HG03439 (cell line): ENCODE results near the gene MN1.

ENCODE experiments used
- ATAC-seq: cut with Tn5 transposase; IDR thresholded peaks from one replicate; pipeline ENCODE4 v1.9.1; 2021; ENCODE audit warnings: mild to moderate bottlenecking, moderate library complexity; ENCODE audit not compliant: unreplicated experiment

The MN1 gene

GRCh38 chr22:27800250-27801201, 1.0 kb downstream of the MN1 start:
- no peak for ATAC-seq

GRCh38 chr22:27799827-27800249, 1.7 kb downstream of the MN1 start:
- no peak for ATAC-seq

- no peak for ATAC-seq
These were observed 2.3 kb downstream of the MN1 start for GRCh38 chr22:27799015-27799826.

GRCh38 chr22:27798511-27799014, 3.0 kb downstream of the MN1 start:
- ATAC-seq = no peak

GRCh38 chr22:27797520-27798391, 3.8 kb downstream of the MN1 start:
- no peak for ATAC-seq

GRCh38 chr22:27796829-27797519, 4.6 kb downstream of the MN1 start:
- ATAC-seq = no peak

GRCh38 chr22:27795696-27796517, 5.6 kb downstream of the MN1 start:
- ATAC-seq = no peak

- no peak for ATAC-seq
These were observed 6.5 kb downstream of the MN1 start for GRCh38 chr22:27795053-27795452.

GRCh38 chr22:27794226-27794625, 7.3 kb downstream of the MN1 start:
- ATAC-seq = no peak

- no peak for ATAC-seq
These were observed 8.0 kb downstream of the MN1 start for GRCh38 chr22:27793576-27793975.

- ATAC-seq = no peak
These were observed 8.9 kb downstream of the MN1 start for GRCh38 chr22:27792452-27793161.

- ATAC-seq = no peak
These were observed 9.7 kb downstream of the MN1 start for GRCh38 chr22:27791859-27792241.

GRCh38 chr22:27791159-27791858, 10.2 kb downstream of the MN1 start:
- ATAC-seq = no peak

GRCh38 chr22:27790376-27791158, 11.0 kb downstream of the MN1 start:
- ATAC-seq = no peak

- no peak for ATAC-seq
These were observed 12.9 kb downstream of the MN1 start for GRCh38 chr22:27788500-27789288.

- no peak for ATAC-seq
These were observed 14.6 kb downstream of the MN1 start for GRCh38 chr22:27786965-27787364.
